Ecto neural progenitor cell (in vitro differentiated cells): Measurements from ENCODE around the gene ZKSCAN5.
A peak's percentile ranks its signal among the peaks of the same experiment; 100 is the strongest.
"Not testable (repeated sequence)": the region's sequence is repeated elsewhere in the genome, so short reads cannot be mapped to it uniquely, and the experiment has no call there.

ENCODE experiments used
- DNase-seq: peaks from one replicate; pipeline ENCODE4 v3.0.0-alpha.2; 2018; ENCODE audit warnings: low spot score

Gene ZKSCAN5

GRCh38 chr7:99497766-99498545 is 6.5 kb upstream of the ZKSCAN5 start:
- DNase-seq, result no peak

- DNase-seq, result no peak
Measured at GRCh38 chr7:99498546-99498944, 5.9 kb upstream of the ZKSCAN5 start.

GRCh38 chr7:99499371-99499720 is 5.1 kb upstream of the ZKSCAN5 start:
- no peak for DNase-seq

- peak; percentile 92 for DNase-seq
Measured at GRCh38 chr7:99499721-99500636, 4.5 kb upstream of the ZKSCAN5 start, which contains the start of gene ZNF394. TSS of gene ZNF394 (minus strand) at chr7:99500281. CDS start at chr7:99500093, 188 bp downstream.

- no peak for DNase-seq
Measured at GRCh38 chr7:99500637-99501009, 3.8 kb upstream of the ZKSCAN5 start.

- not testable (repeated sequence) for DNase-seq
Measured at GRCh38 chr7:99501236-99501635, 3.2 kb upstream of the ZKSCAN5 start.

- peak; percentile 99 for DNase-seq
Measured at GRCh38 chr7:99504281-99504602, 220 bp upstream of the ZKSCAN5 start.

- no peak for DNase-seq
Measured at GRCh38 chr7:99505324-99505662, 831 bp downstream of the ZKSCAN5 start.

- no peak for DNase-seq
Measured at GRCh38 chr7:99514050-99514449, 9.6 kb downstream of the ZKSCAN5 start.

GRCh38 chr7:99521399-99521798 is 16.9 kb downstream of the ZKSCAN5 start:
- DNase-seq, result no peak

GRCh38 chr7:99525713-99526440 is 21.4 kb downstream of the ZKSCAN5 start:
- no peak for DNase-seq

- no peak for DNase-seq
Measured at GRCh38 chr7:99531354-99531765, 26.9 kb downstream of the ZKSCAN5 start.

GRCh38 chr7:99535667-99536066 is 31.2 kb downstream of the ZKSCAN5 start:
- no peak for DNase-seq

- DNase-seq, result no peak
Measured at GRCh38 chr7:99539213-99539811, 34.9 kb downstream of the ZKSCAN5 start.

- no peak for DNase-seq
Measured at GRCh38 chr7:99540542-99540941, 36.1 kb downstream of the ZKSCAN5 start.

- DNase-seq, result no peak
Measured at GRCh38 chr7:99541212-99541611, 36.8 kb downstream of the ZKSCAN5 start.

GRCh38 chr7:99543081-99543671 is 38.7 kb downstream of the ZKSCAN5 start:
- DNase-seq, result no peak

- DNase-seq, result no peak
Measured at GRCh38 chr7:99543916-99544315, 39.5 kb downstream of the ZKSCAN5 start.

GRCh38 chr7:99545308-99545707 is 40.8 kb downstream of the ZKSCAN5 start:
- not testable (repeated sequence) for DNase-seq

GRCh38 chr7:99549545-99549944 is 45.1 kb downstream of the ZKSCAN5 start:
- DNase-seq, result not testable (repeated sequence)

- no peak for DNase-seq
Measured at GRCh38 chr7:99551334-99551733, 46.9 kb downstream of the ZKSCAN5 start.
